RCC 7860 (cell line): ENCODE data around the gene BPIFB6.

Experiments
- DNase-seq: peaks from one replicate; pipeline ENCODE4 v3.0.0-alpha.2; 2015; ENCODE audit warnings: low spot score
- FAIRE-seq: peaks from 2 replicates; lab custom pipeline; 2012; peaks lifted over from hg19 to GRCh38; lab: Jason Lieb, UNC

Gene BPIFB6

GRCh38 chr20:33000802-33001466, 30.5 kb upstream of the BPIFB6 start:
- DNase-seq = no peak
- FAIRE-seq = no peak

GRCh38 chr20:33002087-33002808, 29.2 kb upstream of the BPIFB6 start:
- no peak for FAIRE-seq
- no peak for DNase-seq

- FAIRE-seq = no peak
- DNase-seq = no peak
These were observed 27.2 kb upstream of the BPIFB6 start, which contains the start of gene SUN5 for GRCh38 chr20:33004141-33004751. Gene SUN5 (minus strand): TSS chr20:33004433. CDS start chr20:33004340, 93 bp downstream.

- peak; percentile 53 for FAIRE-seq
- peak; percentile 46 for DNase-seq
These were observed 26.3 kb upstream of the BPIFB6 start for GRCh38 chr20:33005132-33005566.

GRCh38 chr20:33005908-33006775, 25.3 kb upstream of the BPIFB6 start:
- FAIRE-seq (no peak), DNase-seq (no peak)

GRCh38 chr20:33006776-33007375, 24.6 kb upstream of the BPIFB6 start:
- FAIRE-seq = no peak
- no peak for DNase-seq

- DNase-seq = no peak
- no peak for FAIRE-seq
These were observed 23.8 kb upstream of the BPIFB6 start, which contains the start of gene BPIFB2 for GRCh38 chr20:33007376-33008335. Gene BPIFB2 (plus strand): TSS chr20:33007704. CDS start chr20:33008575, 871 bp downstream.

- FAIRE-seq (no peak), DNase-seq (no peak)
These were observed 22.9 kb upstream of the BPIFB6 start for GRCh38 chr20:33008336-33009213.

- DNase-seq (no peak), FAIRE-seq (no peak)
These were observed 22.0 kb upstream of the BPIFB6 start for GRCh38 chr20:33009214-33010132.

- DNase-seq = no peak
- no peak for FAIRE-seq
These were observed 21.3 kb upstream of the BPIFB6 start for GRCh38 chr20:33010133-33010504.

- FAIRE-seq (no peak), DNase-seq (no peak)
These were observed 20.6 kb upstream of the BPIFB6 start for GRCh38 chr20:33010674-33011449.

- no peak for FAIRE-seq
- no peak for DNase-seq
These were observed 18.9 kb upstream of the BPIFB6 start for GRCh38 chr20:33012327-33013189.

GRCh38 chr20:33013701-33014326, 17.6 kb upstream of the BPIFB6 start:
- no peak for DNase-seq
- FAIRE-seq = no peak

GRCh38 chr20:33014336-33015113, 16.9 kb upstream of the BPIFB6 start:
- FAIRE-seq (no peak), DNase-seq (no peak)
